Pancreas (tissue), 10 donors: ENCODE measurements around the gene NEDD8. TPM values are rescaled to one million over a fixed set of nuclear protein-coding genes. Genes with fewer than 3 reads are reported as not detected.
A peak's percentile ranks its signal among the peaks of the same experiment; 100 is the strongest.

ENCODE experiments used
- ATAC-seq, 4 donors: fragments of 200-7000 bp; cut with Tn5 transposase; one replicate each; pipeline versions ENCODE4 v1.8.0 to v1.9.1; 2020; ENCODE audit warnings: mild to moderate bottlenecking in 4 of 4, moderate library complexity in 4 of 4
- DNase-seq, 6 donors: peaks; one replicate each; pipeline ENCODE4 v3.0.0-alpha.2; 2020
- FAIRE-seq: peaks from 2 replicates; lab custom pipeline; 2012; peaks lifted over from hg19 to GRCh38; lab: Jason Lieb, UNC
- H3K27ac ChIP-seq, 4 donors: fragments of 200-600 bp; sonication (generic); 1 replicate in 3 of 4; 2 replicates in 1 of 4; pipeline versions ENCODE4 v1.5.0 to v1.8.0; 2020
- H3K27me3 ChIP-seq, 4 donors: fragments of 200-600 bp; one replicate each; pipeline ENCODE4 v1.8.0; 2021
- H3K36me3 ChIP-seq, 3 donors: fragments of 200-600 bp; sonication (generic) in 1 of 3; one replicate each; pipeline versions ENCODE4 v1.5.0 to v1.8.0; 2020 to 2021
- H3K4me1 ChIP-seq, 3 donors: fragments of 200-600 bp; one replicate each; pipeline ENCODE4 v1.8.0; 2021
- H3K4me3 ChIP-seq, 4 donors: fragments of 200-600 bp; sonication (generic) in 2 of 4; one replicate each; pipeline versions ENCODE4 v1.5.0 to v1.8.0; 2020 to 2021
- H3K9me3 ChIP-seq, 4 donors: fragments of 200-600 bp; one replicate each; pipeline ENCODE4 v1.8.0; 2021
- CTCF ChIP-seq, 4 donors: fragments of 200-600 bp; sonication (generic) in 3 of 4; IDR thresholded peaks; one replicate each; pipeline versions ENCODE4 v1.5.0 to v1.8.0; 2021; ENCODE audit warnings: antibody characterized with exemption in 4 of 4
- WGBS, 2 donors: extraction: QIAGEN DNeasy Blood & Tissue Kit; methylation state at CpG; one replicate each; pipeline ENCODE4 v1.1.7; 2013; 5-methylcytosine and 5-hydroxymethylcytosine counted together
- intact Hi-C, 3 donors: fragments of 100-400 bp; cut with DNase I; formaldehyde crosslinking; loops; one replicate each; pipeline versions ENCODE4 v1.11.1 to v1.14.2; 2022
- polyA plus RNA-seq, 2 donors: library from polyadenylated mRNA; stranded (reverse); fragments of 200-250 nt; gene quantifications; one replicate each; pipeline ENCODE4 v1.2.3, GENCODE V29; 2013
- total RNA-seq, 6 donors: library from RNA; stranded (reverse); fragmentation: NEBNext Ultra II Directional in 4 of 6; extraction: Animal tissue kit (Norgen Biotek cat#: 25700) in 4 of 6; gene quantifications; one replicate each; pipeline versions ENCODE4 v1.2.1 to v1.2.4, GENCODE V29; 2021 to 2023
- donor health status: healthy with polysubstance abuse.
- donor health status: DM: no; HTN: no; CAD: no; lungs with moderate emphysema.
- donor health status: DM: no; HTN: no; CAD: no.
- donor health status: control.
- donor health status: control.
- donor health status: Bipolar disorder and iron deficiency.
- donor health status: DM: yes; HTN: yes; CAD: no.
- donor health status: DM: no; HTN: no; CAD: no.
- donor health status: DM: no; HTN: no; CAD: no.
- donor health status: DM: yes; HTN: yes; CAD: no.

Gene NEDD8
- total and polyA plus RNA-seq, 8 donors, result 32.5 to 118 (median 55.4) TPM

GRCh38 chr14:24272467-24272866 lies 40.3 kb upstream of the NEDD8 start:
- TF ChIP-seq CTCF (IDR thresholded peaks at IDR 0.05), result no peak
- Histone ChIP-seq H3K4me3 (no peak overlapping the region), H3K27me3 (no peaks in the 10 kb centered on the region), H3K9me3 (no peaks in the 10 kb centered on the region), H3K27ac (peak overlapping the region in 2 of 4 donors; percentile 94 to 97), H3K4me1 (peaks cover 11 to 25% (median 18%) of the 10 kb centered on the region in 3 donors), H3K36me3 (peaks cover 0 to 4% (median 0%) of the 10 kb centered on the region in 3 donors)
- FAIRE-seq (no peak), DNase-seq (no peak), ATAC-seq (no peak)
- 74 to 80% methylated on average over 2 of the region's 2 CpGs for WGBS, 2 donors
- intact Hi-C loops, result no loop called here

- no peaks in the 10 kb centered on the region for H3K9me3 ChIP-seq
- intact Hi-C loops, result no loop called here
- H3K4me1 ChIP-seq, result peaks cover 11 to 25% (median 18%) of the 10 kb centered on the region in 3 donors
- peaks cover 0 to 10% (median 0%) of the 10 kb centered on the region in 3 donors for H3K36me3 ChIP-seq
- DNase-seq (no peak), ATAC-seq (no peak), FAIRE-seq (no peak)
- 5 to 10% methylated on average over 3 of the region's 3 CpGs for WGBS, 2 donors
- H3K27ac ChIP-seq, result peak overlapping the region; percentile 90 to 98 (median 96)
- peak overlapping the region; percentile 48 to 99 (median 90) for H3K4me3 ChIP-seq
- TF ChIP-seq CTCF (IDR thresholded peaks at IDR 0.05), result no peak
- H3K27me3 ChIP-seq, result no peaks in the 10 kb centered on the region
Observed at GRCh38 chr14:24271834-24272263, 39.7 kb upstream of the NEDD8 start.

- peaks cover 11 to 25% (median 18%) of the 10 kb centered on the region in 3 donors for H3K4me1 ChIP-seq
- WGBS, 2 donors, result 0 to 1% methylated on average over 42 to 61 of the region's 61 CpGs
Observed at GRCh38 chr14:24271134-24271833, 39.1 kb upstream of the NEDD8 start, which contains the start of gene RABGGTA. TSS of gene RABGGTA (minus strand) at chr14:24271597. CDS start at chr14:24271115, 482 bp downstream.

GRCh38 chr14:24270537-24271133 lies 38.5 kb upstream of the NEDD8 start:
- H3K27ac ChIP-seq, result peak overlapping the region; percentile 90 to 98 (median 96)
- FAIRE-seq, result no peak
- intact Hi-C loops, result no loop called here
- peaks cover 11 to 25% (median 18%) of the 10 kb centered on the region in 3 donors for H3K4me1 ChIP-seq
- no peak for DNase-seq
- peak overlapping the region; percentile 48 to 99 (median 90) for H3K4me3 ChIP-seq
- no peaks in the 10 kb centered on the region for H3K9me3 ChIP-seq
- peak in 3 of 4 donors; percentile 1 to 4 (median 3) for ATAC-seq
- no peaks in the 10 kb centered on the region for H3K27me3 ChIP-seq
- no peak for TF ChIP-seq CTCF (IDR thresholded peaks at IDR 0.05)
- WGBS, 2 donors, result 12% methylated on average over 13 of the region's 13 CpGs
- peaks cover 0 to 18% (median 0%) of the 10 kb centered on the region in 3 donors for H3K36me3 ChIP-seq

More at GRCh38 chr14:24271134-24271833, 39.1 kb upstream of the NEDD8 start, which contains the start of gene RABGGTA:
- intact Hi-C loops, result no loop called here
- Histone ChIP-seq H3K36me3 (peaks cover 0 to 16% (median 0%) of the 10 kb centered on the region in 3 donors), H3K9me3 (no peaks in the 10 kb centered on the region), H3K27ac (peak within 1 kb of the TSS; percentile 90 to 98 (median 96)), H3K4me3 (peak within 1 kb of the TSS; percentile 48 to 99 (median 90)), H3K27me3 (no peaks in the 10 kb centered on the region)
- TF ChIP-seq CTCF (IDR thresholded peaks at IDR 0.05), result peak; percentile 49 to 73 (median 60)
- FAIRE-seq, result no peak
- DNase-seq, result peak; percentile 89 to 96 (median 92)
- ATAC-seq, result peak; percentile 90 to 96 (median 91)
